22Rv1 (cell line): ENCODE results near the gene CMPK2.

Source experiments
- H3K27ac ChIP-seq: fragments of 450-650 bp; 2 replicates; pipeline ENCODE4 v1.5.1; 2017
- ZFX ChIP-seq: fragments of 450-650 bp; IDR thresholded peaks from 2 replicates; pipeline ENCODE4 v1.6.1; 2017; ENCODE audit warnings: antibody characterized with exemption, borderline replicate concordance
- TF ChIP-seq, protein P1 (sequence below): fragments of 450-650 bp; IDR thresholded peaks from 2 replicates; pipeline ENCODE4 v1.5.1; 2017; ENCODE audit warnings: mild to moderate bottlenecking

CMPK2 gene

GRCh38 chr2:6812857-6813530 lies 52.7 kb downstream of the CMPK2 start:
- TF ChIP-seq ZFX = no peak
- TF ChIP-seq, protein P1, sequence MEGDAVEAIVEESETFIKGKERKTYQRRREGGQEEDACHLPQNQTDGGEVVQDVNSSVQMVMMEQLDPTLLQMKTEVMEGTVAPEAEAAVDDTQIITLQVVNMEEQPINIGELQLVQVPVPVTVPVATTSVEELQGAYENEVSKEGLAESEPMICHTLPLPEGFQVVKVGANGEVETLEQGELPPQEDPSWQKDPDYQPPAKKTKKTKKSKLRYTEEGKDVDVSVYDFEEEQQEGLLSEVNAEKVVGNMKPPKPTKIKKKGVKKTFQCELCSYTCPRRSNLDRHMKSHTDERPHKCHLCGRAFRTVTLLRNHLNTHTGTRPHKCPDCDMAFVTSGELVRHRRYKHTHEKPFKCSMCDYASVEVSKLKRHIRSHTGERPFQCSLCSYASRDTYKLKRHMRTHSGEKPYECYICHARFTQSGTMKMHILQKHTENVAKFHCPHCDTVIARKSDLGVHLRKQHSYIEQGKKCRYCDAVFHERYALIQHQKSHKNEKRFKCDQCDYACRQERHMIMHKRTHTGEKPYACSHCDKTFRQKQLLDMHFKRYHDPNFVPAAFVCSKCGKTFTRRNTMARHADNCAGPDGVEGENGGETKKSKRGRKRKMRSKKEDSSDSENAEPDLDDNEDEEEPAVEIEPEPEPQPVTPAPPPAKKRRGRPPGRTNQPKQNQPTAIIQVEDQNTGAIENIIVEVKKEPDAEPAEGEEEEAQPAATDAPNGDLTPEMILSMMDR = no peak
- no peak overlapping the region for H3K27ac ChIP-seq

DNA sequence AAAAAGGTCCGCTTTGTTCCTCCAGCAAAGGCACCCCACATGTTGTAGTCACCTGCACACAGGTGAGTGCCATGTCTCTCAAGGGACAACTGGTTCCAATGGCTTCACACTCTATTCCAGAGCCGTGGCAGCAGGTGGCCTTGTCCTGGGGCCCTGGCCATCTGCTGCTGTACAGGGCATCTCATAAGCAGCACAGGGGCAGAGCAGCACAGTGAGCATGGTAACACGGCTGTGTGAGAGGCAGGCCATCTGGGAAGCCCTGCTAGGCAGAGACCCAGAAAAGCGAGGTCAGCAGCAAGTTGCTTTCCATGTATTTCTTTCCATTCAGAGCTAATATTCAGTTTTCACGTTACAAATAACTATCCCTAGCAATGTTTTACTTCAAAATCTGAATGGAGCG lies 54.7 kb downstream of the CMPK2 start:
- TF ChIP-seq ZFX = no peak
- TF ChIP-seq, protein P1 = no peak
- H3K27ac ChIP-seq = no peak overlapping the region

GRCh38 chr2:6808426-6808825 lies 57.3 kb downstream of the CMPK2 start:
- no peak for TF ChIP-seq ZFX
- TF ChIP-seq, protein P1 = no peak
- H3K27ac ChIP-seq = no peak overlapping the region

DNA sequence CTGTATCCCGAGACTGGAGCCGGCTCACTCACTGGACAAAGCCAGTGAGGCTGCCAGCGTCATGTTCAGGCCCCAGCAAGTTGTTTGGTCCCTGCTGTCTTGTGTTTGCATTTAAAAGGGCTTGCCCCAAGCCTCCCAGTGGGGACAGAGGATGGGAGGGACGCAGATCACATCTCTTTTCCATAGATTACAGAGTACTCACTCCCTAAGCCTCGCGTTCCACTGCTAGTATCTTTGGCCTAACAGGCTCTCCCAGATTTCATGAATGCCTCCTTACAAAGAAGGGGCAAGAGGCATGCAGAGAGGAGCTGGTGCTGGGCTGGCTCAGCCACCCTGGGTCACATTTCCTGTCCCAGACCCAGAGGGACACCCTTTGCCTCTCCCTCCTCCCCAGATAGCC lies 59.1 kb downstream of the CMPK2 start:
- TF ChIP-seq, protein P1 = no peak
- no peak for TF ChIP-seq ZFX
- H3K27ac ChIP-seq = no peak overlapping the region

GRCh38 chr2:6800553-6800952 lies 65.2 kb downstream of the CMPK2 start:
- TF ChIP-seq, protein P1 = no peak
- no peak for TF ChIP-seq ZFX
- no peak overlapping the region for H3K27ac ChIP-seq
